Measurements from ENCODE around the gene SLAIN1. TPM values are rescaled to one million over a fixed set of nuclear protein-coding genes. Genes with fewer than 3 reads are reported as not detected.

The SLAIN1 gene
- total RNA-seq, 3 donors from 2014 or later (not counting 1 experiment from before 2014, with no cell fraction given), result 14.9 to 29.0 (median 25.7) TPM

GRCh38 chr13:77810878-77811277 lies 113.4 kb downstream of the SLAIN1 start:
- H3K4me1 ChIP-seq (ENCODE audit: control insufficient read depth, insufficient read depth, low read length), result no peaks in the 10 kb centered on the region
- WGBS (ENCODE audit: insufficient coverage), result 64% methylated on average over 1 of the region's 3 CpGs
- H3K9me3 ChIP-seq (ENCODE audit: control insufficient read depth, insufficient read depth, low read length), result no peaks in the 10 kb centered on the region
- intact Hi-C loops (cut with micrococcal nuclease), result no loop called here
- DNase-seq (no peak), ATAC-seq (no peak)
- Mint-ChIP-seq H3K36me3 (no peaks in the 10 kb centered on the region), H3K4me1 (no peaks in the 10 kb centered on the region), H3K27me3 (ENCODE audit: low read depth in 2 of 2) (peaks cover 0 to 2% of the 10 kb centered on the region in 2 donors), H3K4me3 (no peak overlapping the region), H3K9me3 (peaks cover 0 to 2% of the 10 kb centered on the region in 2 donors), H3K27ac (no peak overlapping the region)
- H3K36me3 ChIP-seq (ENCODE audit: control insufficient read depth, insufficient read depth, low read length), result no peaks in the 10 kb centered on the region
- H3K4me3 ChIP-seq (ENCODE audit: low read length), result no peak overlapping the region
- H3K27me3 ChIP-seq (ENCODE audit: control insufficient read depth, insufficient read depth, low read length), result no peaks in the 10 kb centered on the region
- TF ChIP-seq, protein P1, sequence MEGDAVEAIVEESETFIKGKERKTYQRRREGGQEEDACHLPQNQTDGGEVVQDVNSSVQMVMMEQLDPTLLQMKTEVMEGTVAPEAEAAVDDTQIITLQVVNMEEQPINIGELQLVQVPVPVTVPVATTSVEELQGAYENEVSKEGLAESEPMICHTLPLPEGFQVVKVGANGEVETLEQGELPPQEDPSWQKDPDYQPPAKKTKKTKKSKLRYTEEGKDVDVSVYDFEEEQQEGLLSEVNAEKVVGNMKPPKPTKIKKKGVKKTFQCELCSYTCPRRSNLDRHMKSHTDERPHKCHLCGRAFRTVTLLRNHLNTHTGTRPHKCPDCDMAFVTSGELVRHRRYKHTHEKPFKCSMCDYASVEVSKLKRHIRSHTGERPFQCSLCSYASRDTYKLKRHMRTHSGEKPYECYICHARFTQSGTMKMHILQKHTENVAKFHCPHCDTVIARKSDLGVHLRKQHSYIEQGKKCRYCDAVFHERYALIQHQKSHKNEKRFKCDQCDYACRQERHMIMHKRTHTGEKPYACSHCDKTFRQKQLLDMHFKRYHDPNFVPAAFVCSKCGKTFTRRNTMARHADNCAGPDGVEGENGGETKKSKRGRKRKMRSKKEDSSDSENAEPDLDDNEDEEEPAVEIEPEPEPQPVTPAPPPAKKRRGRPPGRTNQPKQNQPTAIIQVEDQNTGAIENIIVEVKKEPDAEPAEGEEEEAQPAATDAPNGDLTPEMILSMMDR (IDR thresholded peaks at IDR 0.05), result no peak
- no peak overlapping the region for H3K27ac ChIP-seq (ENCODE audit: low read length)

DNA sequence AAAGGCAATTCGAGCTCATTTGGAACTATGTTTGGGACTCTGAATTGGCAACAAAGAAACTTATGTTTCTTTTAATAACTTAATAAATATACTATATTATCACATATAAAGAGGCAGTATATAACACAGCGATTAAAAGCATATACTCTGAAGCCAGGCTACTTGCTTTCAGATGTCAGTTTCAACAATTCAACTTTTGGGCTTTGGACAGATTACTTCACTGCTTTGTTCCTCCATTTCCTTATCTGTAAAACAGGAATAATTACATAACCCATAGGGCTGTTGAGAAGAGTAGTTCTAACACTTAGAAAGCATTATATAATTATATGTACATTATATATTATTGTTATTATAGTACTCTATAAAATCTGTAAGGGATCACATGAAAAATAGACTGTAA lies 113.9 kb downstream of the SLAIN1 start:
- H3K36me3 ChIP-seq (ENCODE audit: control insufficient read depth, insufficient read depth, low read length), result no peaks in the 10 kb centered on the region
- TF ChIP-seq, protein P1 (IDR thresholded peaks at IDR 0.05), result no peak
- no peaks in the 10 kb centered on the region for H3K27me3 ChIP-seq (ENCODE audit: control insufficient read depth, insufficient read depth, low read length)
- no peaks in the 10 kb centered on the region for H3K4me1 ChIP-seq (ENCODE audit: control insufficient read depth, insufficient read depth, low read length)
- intact Hi-C loops (cut with micrococcal nuclease), result no loop called here
- Mint-ChIP-seq H3K27me3 (ENCODE audit: low read depth in 2 of 2) (peaks cover 0 to 3% of the 10 kb centered on the region in 2 donors), H3K4me1 (no peaks in the 10 kb centered on the region), H3K4me3 (no peak overlapping the region), H3K9me3 (peaks cover 0 to 2% of the 10 kb centered on the region in 2 donors), H3K27ac (no peak overlapping the region), H3K36me3 (no peaks in the 10 kb centered on the region)
- H3K4me3 ChIP-seq (ENCODE audit: low read length), result no peak overlapping the region
- no peaks in the 10 kb centered on the region for H3K9me3 ChIP-seq (ENCODE audit: control insufficient read depth, insufficient read depth, low read length)
- ATAC-seq, result no peak
- 67% methylated on average over 1 of the region's 2 CpGs for WGBS (ENCODE audit: insufficient coverage)
- DNase-seq, result no peak
- H3K27ac ChIP-seq (ENCODE audit: low read length), result no peak overlapping the region

- Histone ChIP-seq H3K36me3 (ENCODE audit: control insufficient read depth, insufficient read depth, low read length) (no peaks in the 10 kb centered on the region), H3K4me3 (ENCODE audit: low read length) (no peak overlapping the region), H3K27me3 (ENCODE audit: control insufficient read depth, insufficient read depth, low read length) (no peaks in the 10 kb centered on the region), H3K4me1 (ENCODE audit: control insufficient read depth, insufficient read depth, low read length) (no peaks in the 10 kb centered on the region), H3K27ac (ENCODE audit: low read length) (no peak overlapping the region), H3K9me3 (ENCODE audit: control insufficient read depth, insufficient read depth, low read length) (no peaks in the 10 kb centered on the region)
- peaks cover 0 to 2% of the 10 kb centered on the region in 2 donors for H3K9me3 Mint-ChIP-seq
- no peak overlapping the region for H3K27ac Mint-ChIP-seq
- peaks cover 0 to 3% of the 10 kb centered on the region in 2 donors for H3K27me3 Mint-ChIP-seq (ENCODE audit: low read depth in 2 of 2)
- no peak for DNase-seq
- ATAC-seq, result no peak
- intact Hi-C loops (cut with micrococcal nuclease), result no loop called here
- no peaks in the 10 kb centered on the region for H3K4me1 Mint-ChIP-seq
- TF ChIP-seq, protein P1 (IDR thresholded peaks at IDR 0.05), result no peak
- no peaks in the 10 kb centered on the region for H3K36me3 Mint-ChIP-seq
- H3K4me3 Mint-ChIP-seq, result no peak overlapping the region
Observed at GRCh38 chr13:77811981-77812380, 114.5 kb downstream of the SLAIN1 start.

Other genes starting within 250 kb of the SLAIN1 start
- gene SCEL, start 162.0 kb upstream of the SLAIN1 start, total RNA-seq, result not detected
- not detected for gene EDNRB, start 221.1 kb downstream of the SLAIN1 start, total RNA-seq

Data from natural killer cell (primary cell).